Liver (tissue), 3 donors: ENCODE measurements around the gene CS.
"Not testable (repeated sequence)": the region's sequence is repeated elsewhere in the genome, so short reads cannot be mapped to it uniquely, and the experiment has no call there.

Source experiments
- CTCF ChIP-seq: fragments of 150-350 bp; IDR thresholded peaks from 2 replicates; pipeline ENCODE4 v1.5.1; 2017; ENCODE audit warnings: improper control_type of control experiment, low read depth, low read length; ENCODE audit not compliant: missing input control
- HNF4A ChIP-seq, 2 donors: conservative IDR thresholded peaks; 2 replicates each; pipeline ENCODE4 v1.6.1; 2016; ENCODE audit warnings: antibody characterized with exemption in 2 of 2, mild to moderate bottlenecking in 2 of 2
- RAD21 ChIP-seq, 2 donors: IDR thresholded peaks; 2 replicates each; pipeline ENCODE4 v1.6.1; 2016; ENCODE audit warnings: antibody characterized with exemption in 2 of 2, mild to moderate bottlenecking in 2 of 2
- SP1 ChIP-seq: IDR thresholded peaks from 2 replicates; pipeline ENCODE4 v1.6.1; 2018; ENCODE audit warnings: antibody characterized with exemption, mild to moderate bottlenecking
- TF ChIP-seq, protein P1 (sequence below): IDR thresholded peaks from 2 replicates; pipeline ENCODE4 v1.6.1; 2016; ENCODE audit warnings: antibody characterized with exemption
- TF ChIP-seq, protein P2 (sequence below): IDR thresholded peaks from 2 replicates; pipeline ENCODE4 v1.6.1; 2016; ENCODE audit warnings: antibody characterized with exemption
- donor health status: healthy.
- donor health status: healthy.

DNA sequence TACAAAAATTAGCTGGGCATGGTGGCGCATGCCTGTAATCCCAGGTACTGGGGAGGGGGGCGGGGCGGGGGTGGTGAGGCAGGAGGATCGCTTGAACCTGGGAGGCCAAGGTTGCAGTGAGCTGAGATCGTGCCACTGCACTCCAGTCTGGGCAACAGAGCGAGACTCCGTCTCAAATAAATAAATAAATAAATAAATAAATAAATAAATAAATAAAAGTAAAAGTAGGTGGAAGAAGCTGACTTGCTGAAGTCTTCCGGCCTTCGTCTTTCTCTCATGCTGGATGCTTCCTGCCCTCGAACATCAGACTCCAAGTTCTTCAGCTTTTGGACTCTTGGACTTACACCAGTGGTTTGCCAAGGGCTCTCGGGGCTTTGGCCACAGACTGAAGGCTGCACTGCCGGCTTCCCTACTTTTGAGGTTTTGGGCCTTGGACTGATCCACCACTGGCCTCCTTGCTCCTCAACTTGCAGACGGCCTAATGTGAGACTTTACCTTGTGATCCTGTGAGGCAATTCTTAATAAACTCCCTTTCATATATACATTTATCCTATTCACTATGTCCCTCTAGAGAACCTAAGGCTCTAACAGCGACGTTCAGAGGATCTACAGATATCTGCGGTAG, 34.0 kb downstream of the CS start:
- not testable (repeated sequence) for TF ChIP-seq CTCF; RAD21 (IDR thresholded peaks at IDR 0.05); SP1
- TF ChIP-seq HNF4A (conservative IDR thresholded peaks at IDR 0.05): peak; percentile 16 to 43
- TF ChIP-seq, protein P1, sequence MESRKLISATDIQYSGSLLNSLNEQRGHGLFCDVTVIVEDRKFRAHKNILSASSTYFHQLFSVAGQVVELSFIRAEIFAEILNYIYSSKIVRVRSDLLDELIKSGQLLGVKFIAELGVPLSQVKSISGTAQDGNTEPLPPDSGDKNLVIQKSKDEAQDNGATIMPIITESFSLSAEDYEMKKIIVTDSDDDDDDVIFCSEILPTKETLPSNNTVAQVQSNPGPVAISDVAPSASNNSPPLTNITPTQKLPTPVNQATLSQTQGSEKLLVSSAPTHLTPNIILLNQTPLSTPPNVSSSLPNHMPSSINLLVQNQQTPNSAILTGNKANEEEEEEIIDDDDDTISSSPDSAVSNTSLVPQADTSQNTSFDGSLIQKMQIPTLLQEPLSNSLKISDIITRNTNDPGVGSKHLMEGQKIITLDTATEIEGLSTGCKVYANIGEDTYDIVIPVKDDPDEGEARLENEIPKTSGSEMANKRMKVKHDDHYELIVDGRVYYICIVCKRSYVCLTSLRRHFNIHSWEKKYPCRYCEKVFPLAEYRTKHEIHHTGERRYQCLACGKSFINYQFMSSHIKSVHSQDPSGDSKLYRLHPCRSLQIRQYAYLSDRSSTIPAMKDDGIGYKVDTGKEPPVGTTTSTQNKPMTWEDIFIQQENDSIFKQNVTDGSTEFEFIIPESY: not testable (repeated sequence)
- TF ChIP-seq, protein P2, sequence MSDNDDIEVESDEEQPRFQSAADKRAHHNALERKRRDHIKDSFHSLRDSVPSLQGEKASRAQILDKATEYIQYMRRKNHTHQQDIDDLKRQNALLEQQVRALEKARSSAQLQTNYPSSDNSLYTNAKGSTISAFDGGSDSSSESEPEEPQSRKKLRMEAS: not testable (repeated sequence)
